IMR-90 (cell line): ENCODE results near the gene EMILIN2. TPM values are rescaled to one million over a fixed set of nuclear protein-coding genes. Genes with fewer than 3 reads are reported as not detected.
A peak's percentile ranks its signal among the peaks of the same experiment; 100 is the strongest.

Experiments used
- ATAC-seq: fragments of 200-7000 bp; cut with Tn5 transposase; 2 replicates; pipeline ENCODE4 v1.9.1; 2020; ENCODE audit warnings: low read depth, mild to moderate bottlenecking, moderate library complexity
- BruUV-seq: library from RNA; stranded (reverse); fragments of 400-500 nt; replicated peaks from 2 replicates; lab custom pipeline; 2021; lab: Mats Ljungman, UMichigan
- CTCF ChIA-PET: fragments of 300-600 bp; formaldehyde crosslinking; extraction: SDS; loops from one replicate; lab custom pipeline; 2021; ENCODE audit warnings: antibody characterized with exemption; lab: Yijun Ruan, JAX
- POLR2A ChIA-PET: fragments of 300-600 bp; sonication (Branson Sonifier 250); formaldehyde crosslinking; loops from one replicate; lab custom pipeline; 2022; ENCODE audit warnings: antibody characterized with exemption; ENCODE audit not compliant: unreplicated experiment; lab: Charles Lee
- DNase-seq: peaks from one replicate; pipeline ENCODE4 v3.0.0; 2013
- H2AFZ ChIP-seq: replicated peaks from 2 replicates; pipeline ENCODE3; 2013; ENCODE audit warnings: low read length, mild to moderate bottlenecking; ENCODE audit not compliant: poor library complexity
- H2AK5ac ChIP-seq: 2 replicates; pipeline ENCODE4 v1.6.1; 2013; ENCODE audit warnings: low read depth, low read length, inconsistent platforms
- H2AK9ac ChIP-seq: replicated peaks from 2 replicates; pipeline ENCODE3; 2013; ENCODE audit warnings: mild to moderate bottlenecking, low read depth, low read length, moderate library complexity; ENCODE audit not compliant: poor library complexity
- H2BK120ac ChIP-seq: 2 replicates; pipeline ENCODE4 v1.6.1; 2013; ENCODE audit warnings: low read depth, low read length, inconsistent platforms
- H2BK15ac ChIP-seq: 3 replicates; pipeline ENCODE4 v1.6.1; 2013; ENCODE audit warnings: low read depth, low read length, inconsistent platforms
- H2BK20ac ChIP-seq: 2 replicates; pipeline ENCODE4 v1.6.1; 2013; ENCODE audit warnings: low read depth, mild to moderate bottlenecking, inconsistent platforms, low read length, moderate library complexity
- H2BK5ac ChIP-seq: 2 replicates; pipeline ENCODE4 v1.6.1; 2013; ENCODE audit warnings: mild to moderate bottlenecking, low read depth, low read length, inconsistent platforms; ENCODE audit not compliant: poor library complexity, severe bottlenecking
- H3K14ac ChIP-seq: replicated peaks from 2 replicates; pipeline ENCODE4 v1.6.1; 2013; ENCODE audit warnings: low read depth, low read length, inconsistent platforms
- H3K18ac ChIP-seq: 2 replicates; pipeline ENCODE4 v1.6.1; 2013; ENCODE audit warnings: low read depth, low read length, control low read depth
- H3K23ac ChIP-seq: 2 replicates; pipeline ENCODE4 v1.6.1; 2013; ENCODE audit warnings: low read depth, low read length, inconsistent platforms
- H3K27ac ChIP-seq: 2 replicates; pipeline ENCODE4 v1.5.1; 2013; ENCODE audit warnings: mild to moderate bottlenecking, control low read depth, low read length; ENCODE audit not compliant: insufficient read depth
- H3K27me3 ChIP-seq: 2 replicates; pipeline ENCODE4 v1.6.1; 2013; ENCODE audit warnings: low read length; ENCODE audit not compliant: control insufficient read depth, insufficient read depth
- H3K36me3 ChIP-seq: 2 replicates; pipeline ENCODE4 v1.6.1; 2013; ENCODE audit warnings: low read length, mixed read lengths; ENCODE audit not compliant: control insufficient read depth, insufficient read depth
- H3K4ac ChIP-seq: 2 replicates; pipeline ENCODE4 v1.6.1; 2013; ENCODE audit warnings: low read depth, low read length, inconsistent platforms
- H3K4me1 ChIP-seq: 2 replicates; pipeline ENCODE4 v1.6.1; 2013; ENCODE audit warnings: low read length, mixed read lengths; ENCODE audit not compliant: control insufficient read depth, insufficient read depth
- H3K4me2 ChIP-seq: 2 replicates; pipeline ENCODE4 v1.6.1; 2013; ENCODE audit warnings: low read depth, mild to moderate bottlenecking, control low read depth, low read length, moderate library complexity
- H3K4me3 ChIP-seq: 2 replicates; pipeline ENCODE4 v1.5.1; 2013; ENCODE audit warnings: low read depth, mild to moderate bottlenecking, control low read depth, low read length, moderate library complexity; ENCODE audit not compliant: insufficient read depth
- H3K56ac ChIP-seq: 2 replicates; pipeline ENCODE4 v1.6.1; 2013; ENCODE audit warnings: low read length, inconsistent platforms; ENCODE audit not compliant: insufficient read depth; ENCODE audit errors: extremely low read depth
- H3K79me1 ChIP-seq, 2 experiments: 2 replicates each; pipeline ENCODE4 v1.6.1; 2013; ENCODE audit warnings: low read length in 2 of 2, inconsistent platforms in 1 of 2, low read depth in 1 of 2
- H3K9ac ChIP-seq: 2 replicates; pipeline ENCODE4 v1.6.1; 2013; ENCODE audit warnings: low read depth, low read length, control low read depth
- H3K9me1 ChIP-seq: 2 replicates; pipeline ENCODE4 v1.6.1; 2013; ENCODE audit warnings: low read length, inconsistent platforms; ENCODE audit not compliant: insufficient read depth
- H3K9me3 ChIP-seq: 2 replicates; pipeline ENCODE4 v1.6.1; 2013; ENCODE audit warnings: low read length; ENCODE audit not compliant: control insufficient read depth, insufficient read depth
- H4K20me1 ChIP-seq: 2 replicates; pipeline ENCODE4 v1.6.1; 2013; ENCODE audit warnings: low read length, inconsistent platforms; ENCODE audit not compliant: insufficient read depth
- H4K5ac ChIP-seq: 2 replicates; pipeline ENCODE4 v1.6.1; 2013; ENCODE audit warnings: mild to moderate bottlenecking, low read depth, low read length, control low read depth
- H4K8ac ChIP-seq, 2 experiments: 2 replicates each; pipeline ENCODE4 v1.6.1; 2013; ENCODE audit warnings: low read depth in 2 of 2, low read length in 2 of 2, control low read depth in 1 of 2, inconsistent platforms in 1 of 2
- H4K91ac ChIP-seq: 2 replicates; pipeline ENCODE4 v1.6.1; 2013; ENCODE audit warnings: low read depth, low read length, inconsistent platforms; ENCODE audit not compliant: insufficient read depth
- BHLHE40 ChIP-seq: fragments of 150-350 bp; IDR thresholded peaks from 2 replicates; pipeline ENCODE4 v1.6.1; 2016; ENCODE audit warnings: mild to moderate bottlenecking, low read depth, low read length
- CEBPB ChIP-seq: IDR thresholded peaks from 2 replicates; pipeline ENCODE4 v1.6.1; 2012; ENCODE audit warnings: low read depth, low read length, improper control_type of control experiment
- MXI1 ChIP-seq: IDR thresholded peaks from 2 replicates; pipeline ENCODE4 v1.6.1; 2012; ENCODE audit warnings: low read depth, mild to moderate bottlenecking, low read length, moderate library complexity, borderline replicate concordance
- WGBS, 2 experiments: methylation state at CpG; one replicate each; pipeline versions ENCODE4 v1.1.5 to v1.1.7; 2013; ENCODE audit warnings: missing lambda C conversion rate in 2 of 2; ENCODE audit not compliant: insufficient read length in 1 of 2; ENCODE audit errors: extremely low coverage in 2 of 2; 5-methylcytosine and 5-hydroxymethylcytosine counted together
- dilution Hi-C: fragments of 300-500 bp; cut with HindIII; formaldehyde crosslinking; loops from one replicate; pipeline ENCODE4 v1.14.3; 2018; ENCODE audit warnings: low sequenced_read_pairs; ENCODE audit not compliant: unreplicated experiment
- in situ Hi-C: fragments of 300-500 bp; cut with MboI; formaldehyde crosslinking; loops from 3 replicates; pipeline ENCODE4 v1.14.3; 2019; ENCODE audit warnings: low sequenced_read_pairs, inconsistent platforms, mixed read lengths
- intact Hi-C: fragments of 100-400 bp; cut with micrococcal nuclease; formaldehyde crosslinking; loops from 2 replicates; pipeline ENCODE4 v1.10.0; 2022
- polyA plus RNA-seq, 3 experiments: library from polyadenylated mRNA; depleted of rRNA; stranded (reverse); fragments of >200 nt; gene quantifications; 2 replicates each; pipeline ENCODE4 v1.2.3, GENCODE V29; 2012; ENCODE audit warnings: low replicate concordance in 1 of 3
- total RNA-seq: library from RNA; depleted of rRNA; stranded (reverse); fragments of >200 nt; gene quantifications from 2 replicates; pipeline ENCODE4 v1.2.3, GENCODE V29; 2012

The EMILIN2 gene
- total and polyA plus RNA-seq, 2 of the 4 experiments (the other 2 are of a cell fraction), result under 0.01 to 0.14 TPM

DNA sequence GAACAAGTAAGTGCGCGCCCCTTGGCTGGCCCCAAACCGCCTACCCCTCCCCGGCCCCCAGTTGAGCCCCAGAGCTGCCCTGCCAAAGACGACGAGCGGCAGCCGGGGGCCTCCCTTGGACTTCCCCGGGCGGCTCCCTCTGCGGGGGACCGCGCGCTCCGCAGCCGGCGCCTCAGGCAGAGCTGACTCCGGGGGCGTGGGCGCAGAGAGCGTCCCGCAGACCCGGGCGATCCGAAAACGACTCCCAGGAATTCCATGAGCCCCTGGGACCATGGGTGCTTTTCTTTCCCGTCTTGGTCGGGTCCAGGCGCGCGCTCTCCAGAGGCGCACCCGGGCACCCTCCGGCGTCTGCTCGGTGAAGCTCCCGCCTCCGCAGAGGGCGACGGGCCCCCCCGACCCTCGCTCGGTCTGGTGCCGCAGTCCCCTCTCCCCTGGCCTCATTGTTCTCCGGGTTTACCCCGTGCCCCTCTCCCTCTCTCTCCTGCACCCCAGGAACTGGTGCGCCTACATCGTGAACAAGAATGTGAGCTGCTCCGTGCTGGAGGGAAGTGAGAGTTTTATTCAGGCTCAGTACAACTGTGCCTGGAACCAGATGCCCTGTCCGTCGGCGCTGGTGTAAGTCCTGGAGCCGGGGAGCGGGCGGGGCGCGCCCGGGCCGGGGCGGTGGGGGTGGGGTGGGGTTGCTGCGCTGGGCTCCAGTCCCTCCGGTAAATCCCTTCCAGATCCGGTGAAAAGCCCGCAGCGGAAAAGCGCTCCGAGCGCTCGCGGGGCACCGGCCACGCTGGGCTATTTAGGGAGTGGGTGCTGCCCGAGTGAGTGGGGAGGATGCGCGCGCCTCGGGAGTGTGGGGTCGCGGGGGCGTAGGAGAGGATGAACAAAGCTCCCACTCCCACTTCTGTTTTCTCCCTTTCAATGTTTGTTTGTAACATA is 776 bp downstream of the EMILIN2 start:
- peaks cover 76% of the 10 kb centered on the region for H3K27me3 ChIP-seq
- no peak for DNase-seq
- H3K79me1 ChIP-seq, result no peaks in the 10 kb centered on the region
- peaks cover 2% of the 10 kb centered on the region; the same call in 1 of the 2 replicates for H3K4me1 ChIP-seq
- H2AK9ac ChIP-seq, result peak overlapping the region; percentile 66
- H3K56ac ChIP-seq, result no peak overlapping the region
- dilution Hi-C loops, result no loop called here
- POLR2A ChIA-PET, result no interaction called here
- intact Hi-C loops, result no loop called here
- no peaks in the 10 kb centered on the region for H3K9me1 ChIP-seq
- no peak for TF ChIP-seq MXI1
- TF ChIP-seq BHLHE40, result no peak
- TF ChIP-seq CEBPB, result no peak
- H3K9ac ChIP-seq, result no peak overlapping the region
- no peak overlapping the region for H4K91ac ChIP-seq
- H3K9me3 ChIP-seq, result no peaks in the 10 kb centered on the region; the same call in 1 of the 2 replicates
- H3K23ac ChIP-seq, result 0 out of 2 replicates have a peak overlapping the region, but pooled peaks have one; percentile 4
- H2AK5ac ChIP-seq, result no peak overlapping the region
- no TSS peak for BruUV-seq
- H2BK20ac ChIP-seq, result no peak overlapping the region
- H3K4ac ChIP-seq, result no peak overlapping the region
- ATAC-seq, result peak; percentile 50
- no peaks in the 10 kb centered on the region for H4K20me1 ChIP-seq
- WGBS, 2 experiments, result 1% methylated on average over 23 of the region's 80 CpGs; no CpG with 5 or more reads in 1 of the 2 experiments
- CTCF ChIA-PET, result no interaction called here
- no peak overlapping the region for H4K5ac ChIP-seq
- H3K36me3 ChIP-seq, result no peaks in the 10 kb centered on the region
- no peak overlapping the region for H4K8ac ChIP-seq
- no peak overlapping the region for H3K27ac ChIP-seq
- H2BK120ac ChIP-seq, result no peak overlapping the region
- peak overlapping the region; percentile 81; the same call in 1 of the 2 replicates for H3K4me2 ChIP-seq
- no peak overlapping the region for H3K18ac ChIP-seq
- peak overlapping the region; percentile 14 for H2AFZ ChIP-seq
- no peak overlapping the region for H3K14ac ChIP-seq
- no peak overlapping the region for H2BK15ac ChIP-seq
- in situ Hi-C loops, result no loop called here
- no peak overlapping the region for H2BK5ac ChIP-seq
- H3K4me3 ChIP-seq, result peak overlapping the region; percentile 27; the same call in 1 of the 2 replicates
